Parathyroid adenoma (tissue), 2 donors: ENCODE results near the gene MRRF.

ENCODE experiments used
- H2AFZ ChIP-seq: fragments of 300-600 bp; sonication (generic); one replicate; pipeline ENCODE4 v1.7.0; 2017; ENCODE audit warnings: antibody characterized with exemption, mild to moderate bottlenecking
- H3K27ac ChIP-seq: fragments of 300-600 bp; sonication (generic); one replicate; pipeline ENCODE4 v1.7.0; 2017
- H3K27me3 ChIP-seq: fragments of 300-600 bp; sonication (generic); one replicate; pipeline ENCODE4 v1.7.0; 2017; ENCODE audit warnings: low read length; ENCODE audit not compliant: control insufficient read depth, insufficient read depth
- H3K36me3 ChIP-seq: fragments of 300-600 bp; sonication (generic); one replicate; pipeline ENCODE4 v1.7.0; 2017; ENCODE audit warnings: low read length; ENCODE audit not compliant: control insufficient read depth, insufficient read depth
- H3K4me1 ChIP-seq: fragments of 300-600 bp; sonication (generic); one replicate; pipeline ENCODE4 v1.7.0; 2017; ENCODE audit warnings: control low read depth
- H3K4me2 ChIP-seq: fragments of 300-600 bp; sonication (generic); one replicate; pipeline ENCODE4 v1.7.0; 2017; ENCODE audit warnings: low read length
- H3K4me3 ChIP-seq: fragments of 300-600 bp; sonication (generic); one replicate; pipeline ENCODE4 v1.7.0; 2017; ENCODE audit warnings: low read depth, low read length
- H3K79me2 ChIP-seq: fragments of 300-600 bp; sonication (generic); one replicate; pipeline ENCODE4 v1.7.0; 2017; ENCODE audit warnings: control low read depth
- H3K9ac ChIP-seq: fragments of 300-600 bp; sonication (generic); one replicate; pipeline ENCODE4 v1.7.0; 2017; ENCODE audit warnings: mild to moderate bottlenecking
- H3K9me3 ChIP-seq: fragments of 300-600 bp; sonication (generic); one replicate; pipeline ENCODE4 v1.7.0; 2017; ENCODE audit warnings: low read length; ENCODE audit not compliant: control insufficient read depth
- TF ChIP-seq, protein P1 (sequence below): fragments of 300-600 bp; sonication (generic); IDR thresholded peaks from one replicate; pipeline ENCODE4 v1.7.0; 2017; ENCODE audit warnings: antibody characterized with exemption, mild to moderate bottlenecking
- donor health status: primary hyperparathyroidism.

Gene MRRF

DNA sequence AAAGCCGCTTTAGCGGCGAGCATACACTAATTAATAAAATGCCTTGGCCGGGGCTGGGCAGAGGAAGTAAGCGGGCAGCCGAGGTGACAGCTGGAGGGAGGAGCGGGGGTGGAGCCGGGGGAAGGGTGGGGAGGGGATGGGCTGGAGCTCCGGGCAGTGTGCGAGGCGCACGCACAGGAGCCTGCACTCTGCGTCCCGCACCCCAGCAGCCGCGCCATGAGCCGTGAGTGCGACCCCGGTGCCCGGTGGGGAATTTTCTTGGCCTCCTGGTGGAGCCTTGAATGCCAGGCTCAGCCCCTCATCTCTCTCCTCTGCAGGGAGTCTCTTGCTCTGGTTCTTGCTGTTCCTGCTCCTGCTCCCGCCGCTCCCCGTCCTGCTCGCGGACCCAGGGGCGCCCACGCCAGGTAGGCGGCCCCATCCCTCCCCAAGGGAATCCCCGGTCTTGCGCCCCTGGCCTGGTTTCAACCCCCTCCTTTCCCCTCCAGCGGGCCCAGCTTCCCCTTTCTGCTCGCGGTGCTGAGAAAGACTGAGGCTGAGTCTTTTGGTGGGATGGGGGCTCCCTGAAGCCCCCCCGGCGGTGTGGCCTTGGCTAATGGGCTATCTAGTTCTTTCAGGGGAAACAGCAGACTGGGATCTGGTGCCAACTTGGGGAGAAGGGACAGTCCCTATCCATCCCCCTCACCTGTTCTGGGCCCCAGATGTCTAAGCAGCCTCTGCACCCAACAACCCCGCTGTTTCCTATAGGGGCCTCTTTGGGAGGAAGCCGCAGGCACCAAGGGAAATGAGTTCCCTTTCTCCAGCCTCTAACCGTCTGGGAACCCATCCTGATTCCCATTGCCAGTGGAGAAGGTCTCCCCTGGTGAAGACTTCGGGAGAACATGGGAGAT lies 106.4 kb downstream of the MRRF start, which contains the start of gene PTGS1:
Gene PTGS1, plus strand, starts transcription at position 156 of the 887 bp plus-strand sequence. Its CDS starts 61 bp downstream, at position 217.
- no peak within 1 kb of the TSS for H3K27ac ChIP-seq
- peak within 1 kb of the TSS; percentile 38 for H2AFZ ChIP-seq
- TF ChIP-seq, protein P1, sequence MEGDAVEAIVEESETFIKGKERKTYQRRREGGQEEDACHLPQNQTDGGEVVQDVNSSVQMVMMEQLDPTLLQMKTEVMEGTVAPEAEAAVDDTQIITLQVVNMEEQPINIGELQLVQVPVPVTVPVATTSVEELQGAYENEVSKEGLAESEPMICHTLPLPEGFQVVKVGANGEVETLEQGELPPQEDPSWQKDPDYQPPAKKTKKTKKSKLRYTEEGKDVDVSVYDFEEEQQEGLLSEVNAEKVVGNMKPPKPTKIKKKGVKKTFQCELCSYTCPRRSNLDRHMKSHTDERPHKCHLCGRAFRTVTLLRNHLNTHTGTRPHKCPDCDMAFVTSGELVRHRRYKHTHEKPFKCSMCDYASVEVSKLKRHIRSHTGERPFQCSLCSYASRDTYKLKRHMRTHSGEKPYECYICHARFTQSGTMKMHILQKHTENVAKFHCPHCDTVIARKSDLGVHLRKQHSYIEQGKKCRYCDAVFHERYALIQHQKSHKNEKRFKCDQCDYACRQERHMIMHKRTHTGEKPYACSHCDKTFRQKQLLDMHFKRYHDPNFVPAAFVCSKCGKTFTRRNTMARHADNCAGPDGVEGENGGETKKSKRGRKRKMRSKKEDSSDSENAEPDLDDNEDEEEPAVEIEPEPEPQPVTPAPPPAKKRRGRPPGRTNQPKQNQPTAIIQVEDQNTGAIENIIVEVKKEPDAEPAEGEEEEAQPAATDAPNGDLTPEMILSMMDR = no peak
- no peaks in the 10 kb centered on the region for H3K36me3 ChIP-seq
- no peaks in the 10 kb centered on the region for H3K27me3 ChIP-seq
- H3K79me2 ChIP-seq = no peaks in the 10 kb centered on the region
- H3K9me3 ChIP-seq = no peaks in the 10 kb centered on the region
- no peak within 1 kb of the TSS for H3K4me3 ChIP-seq
- H3K4me1 ChIP-seq = peaks cover 5% of the 10 kb centered on the region
- peak within 1 kb of the TSS; percentile 49 for H3K4me2 ChIP-seq
- H3K9ac ChIP-seq = no peak within 1 kb of the TSS

GRCh38 chr9:122371846-122372245 lies 107.2 kb downstream of the MRRF start:
- TF ChIP-seq, protein P1 = no peak
- no peak overlapping the region for H3K4me3 ChIP-seq
- H2AFZ ChIP-seq = no peak overlapping the region
- H3K36me3 ChIP-seq = no peaks in the 10 kb centered on the region
- H3K79me2 ChIP-seq = no peaks in the 10 kb centered on the region
- H3K27ac ChIP-seq = no peak overlapping the region
- no peaks in the 10 kb centered on the region for H3K27me3 ChIP-seq
- no peak overlapping the region for H3K4me2 ChIP-seq
- peaks cover 3% of the 10 kb centered on the region for H3K4me1 ChIP-seq
- H3K9me3 ChIP-seq = no peaks in the 10 kb centered on the region
- H3K9ac ChIP-seq = no peak overlapping the region

- TF ChIP-seq, protein P1 = no peak
- H3K4me3 ChIP-seq = no peak overlapping the region
- no peak overlapping the region for H3K9ac ChIP-seq
- no peak overlapping the region for H2AFZ ChIP-seq
- no peak overlapping the region for H3K27ac ChIP-seq
- no peaks in the 10 kb centered on the region for H3K36me3 ChIP-seq
- H3K4me1 ChIP-seq = peaks cover 3% of the 10 kb centered on the region
- H3K27me3 ChIP-seq = no peaks in the 10 kb centered on the region
- no peaks in the 10 kb centered on the region for H3K79me2 ChIP-seq
- no peak overlapping the region for H3K4me2 ChIP-seq
- H3K9me3 ChIP-seq = no peaks in the 10 kb centered on the region
Observed at GRCh38 chr9:122372856-122373845, 108.5 kb downstream of the MRRF start.

DNA sequence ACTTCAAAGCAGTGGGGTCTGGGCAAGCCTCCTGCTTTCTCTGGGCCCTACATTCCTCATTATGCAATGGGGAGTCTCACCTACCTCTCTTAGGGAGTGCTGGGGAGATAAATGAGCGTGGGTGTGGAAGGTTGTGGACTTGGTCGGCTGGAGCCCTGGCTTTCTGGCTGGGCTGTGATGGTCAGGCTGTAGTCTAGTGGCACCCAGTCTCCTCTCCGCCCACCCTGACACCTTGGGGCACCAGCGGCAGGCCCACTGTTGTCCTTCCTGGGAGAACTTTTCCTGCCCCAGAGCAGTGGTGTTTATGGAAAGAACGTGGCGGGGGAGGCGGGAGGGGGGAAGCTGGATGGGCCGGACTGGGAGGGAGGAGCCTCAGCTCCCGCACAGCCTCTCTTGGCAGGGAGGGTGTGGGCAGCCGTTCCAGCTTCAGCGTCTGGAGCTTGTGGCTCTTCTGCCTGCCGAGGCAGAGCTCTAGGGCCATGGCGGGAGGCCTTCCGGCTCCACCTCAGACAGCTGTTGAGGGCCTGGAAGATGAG lies 110.3 kb downstream of the MRRF start:
- Histone ChIP-seq H3K4me3 (no peak overlapping the region), H3K4me1 (peaks cover 3% of the 10 kb centered on the region), H3K4me2 (no peak overlapping the region), H3K9me3 (no peaks in the 10 kb centered on the region), H3K27me3 (no peaks in the 10 kb centered on the region), H3K27ac (no peak overlapping the region), H3K79me2 (no peaks in the 10 kb centered on the region), H2AFZ (peak overlapping the region; percentile 34), H3K9ac (no peak overlapping the region), H3K36me3 (no peaks in the 10 kb centered on the region)
- TF ChIP-seq, protein P1 = no peak
